HG02588 (cell line): ENCODE data around the gene TMEM132D.
"Not testable (repeated sequence)": the region's sequence is repeated elsewhere in the genome, so short reads cannot be mapped to it uniquely, and the experiment has no call there.

Experiments
- ATAC-seq: cut with Tn5 transposase; IDR thresholded peaks from one replicate; pipeline ENCODE4 v1.9.1; 2021; ENCODE audit warnings: mild to moderate bottlenecking, moderate library complexity; ENCODE audit not compliant: unreplicated experiment

TMEM132D gene

DNA sequence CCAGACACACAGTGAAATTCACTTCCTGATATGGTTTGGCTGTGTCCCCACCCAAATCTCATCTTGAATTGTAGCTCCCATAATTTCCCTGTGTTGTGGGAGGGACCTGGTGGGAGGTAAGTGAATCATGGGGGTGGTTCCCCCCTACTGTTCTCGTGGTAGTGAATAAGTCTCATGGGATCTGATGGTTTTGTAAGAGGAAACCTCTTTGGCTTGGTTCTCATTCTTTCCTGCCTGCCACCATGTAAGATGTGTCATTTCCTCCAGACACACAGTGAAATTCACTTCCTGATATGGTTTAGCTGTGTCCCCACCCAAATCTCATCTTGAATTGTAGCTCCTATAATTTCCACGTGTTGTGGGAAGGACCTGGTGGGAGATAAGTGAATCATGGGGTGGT lies 354.8 kb downstream of the TMEM132D start:
- not testable (repeated sequence) for ATAC-seq

DNA sequence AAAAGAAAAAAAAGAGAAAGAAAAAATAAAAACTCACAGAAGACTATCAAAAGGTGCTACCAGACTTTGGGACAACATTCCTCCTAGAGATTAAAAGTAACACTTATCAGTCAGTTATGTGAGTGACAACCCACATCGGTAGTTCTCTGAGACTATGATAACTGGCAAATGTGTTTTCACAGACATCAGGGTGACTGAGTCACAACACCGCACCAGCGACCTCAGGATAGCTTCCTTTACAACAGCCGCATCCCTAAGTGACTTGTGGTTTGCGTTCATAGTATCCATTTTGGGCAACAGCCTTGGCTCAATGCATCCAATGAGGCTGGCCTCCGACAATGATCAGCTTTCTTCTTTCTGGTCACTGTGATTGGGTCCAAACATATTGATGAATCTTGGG lies 359.1 kb downstream of the TMEM132D start:
- ATAC-seq, result no peak

DNA sequence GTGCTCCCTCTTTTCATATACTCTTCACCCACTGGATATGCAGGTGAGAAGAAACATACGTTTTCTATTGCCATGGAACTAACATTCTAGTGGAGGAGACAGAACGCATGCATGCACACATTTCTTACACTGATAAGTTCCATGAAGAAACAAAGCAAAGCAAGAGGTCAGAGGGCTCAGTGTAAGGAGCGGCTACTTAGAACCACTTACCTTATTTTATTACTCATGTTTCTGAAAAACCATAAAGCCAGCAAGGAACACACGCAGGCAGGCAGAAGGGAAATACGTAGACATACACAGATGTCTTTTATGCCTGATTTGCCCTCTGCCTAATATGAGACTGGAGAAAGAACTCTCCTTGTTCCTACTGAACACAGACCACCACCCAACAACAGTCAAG lies 362.9 kb downstream of the TMEM132D start:
- ATAC-seq, result no peak

DNA sequence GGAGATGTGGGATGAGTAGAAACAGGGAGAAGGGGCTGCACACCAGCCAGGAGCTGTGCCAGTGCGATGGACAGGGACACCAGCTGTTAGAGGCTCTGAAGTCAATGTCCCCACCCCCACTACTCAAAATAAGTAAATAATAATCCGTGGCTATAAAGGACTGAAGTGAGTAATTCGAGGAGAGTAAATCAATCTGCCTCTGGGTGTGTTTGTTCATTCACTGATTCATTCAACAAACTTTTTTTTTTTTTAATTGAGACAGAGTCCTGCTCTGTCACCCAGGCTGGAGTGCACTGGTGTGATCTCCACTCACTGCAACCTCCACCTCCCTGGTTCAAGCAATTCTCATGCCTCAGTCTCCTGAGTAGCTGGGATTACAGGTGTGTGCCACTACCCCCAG lies 363.6 kb downstream of the TMEM132D start:
- no peak for ATAC-seq

DNA sequence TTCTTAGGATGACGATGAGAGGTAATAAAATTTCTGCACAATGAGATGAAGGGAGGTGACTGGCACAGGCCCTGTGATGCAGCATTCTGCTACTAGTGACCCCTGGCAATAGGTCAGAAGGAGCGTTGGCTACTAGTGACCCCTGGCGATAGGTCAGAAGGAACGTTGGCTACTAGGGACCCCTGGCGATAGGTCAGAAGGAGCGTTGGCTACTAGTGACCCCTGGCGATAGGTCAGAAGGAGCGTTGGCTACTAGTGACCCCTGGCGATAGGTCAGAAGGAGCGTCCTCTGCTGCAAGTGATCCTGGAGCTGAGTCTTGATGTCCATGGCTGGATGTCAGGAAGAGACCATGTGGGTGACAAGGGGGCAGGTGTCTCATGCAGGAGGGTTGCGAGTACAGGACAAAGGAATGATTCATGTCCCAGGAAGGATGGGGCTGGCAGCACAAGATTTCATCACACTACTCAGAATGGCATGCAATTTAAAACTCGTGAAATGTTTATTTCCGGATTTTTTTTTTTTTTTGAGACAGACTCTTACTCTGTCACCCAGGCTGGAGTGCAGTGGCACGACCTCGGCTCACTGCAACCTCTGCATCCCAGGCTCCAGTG lies 365.0 kb downstream of the TMEM132D start:
- not testable (repeated sequence) for ATAC-seq

DNA sequence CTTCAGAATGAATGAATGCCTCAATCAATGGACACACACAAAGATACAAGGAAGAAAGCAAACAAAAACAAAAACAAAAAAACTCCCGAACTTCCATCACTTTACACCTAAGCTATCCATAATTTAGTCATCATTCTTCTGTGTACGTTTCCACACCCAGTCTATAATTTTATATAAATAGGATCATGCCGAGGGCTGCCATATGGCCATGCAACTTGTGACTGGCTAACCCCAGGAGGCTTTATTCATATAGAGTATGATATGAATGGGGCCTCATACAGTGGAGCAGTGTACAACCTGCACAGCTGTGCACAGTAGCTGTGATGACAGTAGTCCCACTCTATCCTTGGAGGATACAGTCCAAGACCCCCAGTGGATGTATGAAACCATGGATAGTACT lies 365.7 kb downstream of the TMEM132D start:
- no peak for ATAC-seq

DNA sequence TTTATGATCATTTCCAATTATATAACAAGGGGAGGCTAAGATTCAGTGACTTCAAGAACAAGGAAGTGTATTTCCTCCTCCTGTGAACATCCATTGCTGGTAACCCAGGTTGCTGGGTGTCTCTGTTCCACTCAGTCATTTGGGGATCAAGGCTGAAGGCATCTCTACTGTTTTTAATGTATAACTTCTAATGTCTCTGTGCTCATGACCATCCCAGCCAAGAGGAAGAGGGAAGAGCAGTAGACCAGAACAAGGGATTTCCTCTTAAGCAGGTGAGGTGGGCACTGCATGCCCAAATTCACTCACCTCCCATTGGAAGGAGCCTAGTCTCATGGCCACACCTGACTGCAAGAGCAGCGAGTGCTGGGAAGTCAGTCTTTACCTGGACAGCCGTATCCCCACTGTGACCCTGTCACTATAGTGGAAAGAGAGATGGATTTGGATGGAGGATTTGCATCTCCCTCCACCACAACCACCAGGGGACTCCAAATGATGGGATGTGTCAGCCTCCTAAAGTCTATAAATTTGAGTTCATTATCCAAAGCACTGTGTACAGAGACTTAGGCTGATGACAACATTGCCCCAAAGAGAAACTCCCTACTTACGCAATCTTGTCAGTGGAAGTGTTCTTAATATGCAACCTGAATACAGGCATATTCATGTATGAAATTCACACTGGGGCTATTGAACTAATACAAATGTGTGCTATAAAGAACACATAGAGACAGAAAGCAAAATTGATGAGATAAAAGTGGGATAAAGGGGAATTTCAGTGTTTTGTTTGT lies 368.7 kb downstream of the TMEM132D start:
- ATAC-seq, result no peak

DNA sequence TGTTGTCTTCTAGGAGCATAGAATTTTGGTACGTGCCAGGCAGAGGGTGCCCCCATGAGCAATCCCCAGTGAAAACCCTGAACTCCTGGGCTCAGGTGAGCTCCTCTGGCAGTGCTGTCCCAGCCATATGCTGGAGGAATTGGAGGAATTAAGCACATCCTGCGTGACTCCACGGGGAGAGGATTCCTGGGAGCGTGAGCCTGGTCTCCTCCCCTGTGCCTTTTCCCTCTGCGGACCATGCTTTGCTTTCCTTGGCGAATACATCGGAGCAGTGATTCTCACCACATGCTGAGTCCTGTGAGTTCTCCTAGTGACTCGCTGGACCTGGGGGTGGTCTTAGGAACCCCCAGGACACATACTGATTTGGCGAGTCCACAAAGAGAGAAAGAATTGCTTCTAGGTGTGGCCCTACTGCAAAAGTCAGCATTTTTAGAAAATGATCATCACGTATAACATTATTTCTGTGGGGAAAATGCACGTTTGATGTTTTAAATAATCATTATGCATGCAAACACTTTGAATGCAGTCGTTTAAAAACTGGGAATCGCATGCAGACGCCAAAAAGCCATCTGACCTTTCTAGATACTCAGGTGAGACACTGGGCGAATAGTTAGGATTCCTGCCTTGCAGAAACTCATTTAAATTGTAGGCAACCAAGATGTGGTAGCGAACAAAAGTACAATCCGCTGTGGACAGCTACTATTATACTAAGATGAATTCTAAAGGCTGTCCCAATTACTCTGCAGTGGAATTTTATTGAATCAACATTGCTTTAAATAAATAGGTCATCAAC lies 370.9 kb downstream of the TMEM132D start:
- no peak for ATAC-seq

DNA sequence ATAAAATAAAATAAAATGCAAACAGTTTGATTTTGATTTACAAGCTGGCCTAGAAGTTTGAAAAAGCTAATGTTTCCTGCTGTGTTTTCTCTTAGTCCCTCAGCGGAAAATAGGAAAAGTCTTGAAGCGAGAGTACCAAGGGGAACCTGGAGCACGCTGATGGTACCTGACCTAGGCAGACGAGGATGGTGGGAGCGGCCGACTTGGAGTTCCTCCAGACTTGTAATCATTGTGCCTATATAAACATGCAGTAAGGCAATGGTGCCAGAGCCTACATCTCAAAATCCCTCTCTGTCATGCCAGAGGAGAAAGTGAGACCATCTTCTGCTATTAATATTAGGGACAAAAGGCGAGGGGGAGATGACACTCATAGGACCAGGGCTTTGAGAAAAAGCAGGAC lies 371.7 kb downstream of the TMEM132D start:
- no peak for ATAC-seq

DNA sequence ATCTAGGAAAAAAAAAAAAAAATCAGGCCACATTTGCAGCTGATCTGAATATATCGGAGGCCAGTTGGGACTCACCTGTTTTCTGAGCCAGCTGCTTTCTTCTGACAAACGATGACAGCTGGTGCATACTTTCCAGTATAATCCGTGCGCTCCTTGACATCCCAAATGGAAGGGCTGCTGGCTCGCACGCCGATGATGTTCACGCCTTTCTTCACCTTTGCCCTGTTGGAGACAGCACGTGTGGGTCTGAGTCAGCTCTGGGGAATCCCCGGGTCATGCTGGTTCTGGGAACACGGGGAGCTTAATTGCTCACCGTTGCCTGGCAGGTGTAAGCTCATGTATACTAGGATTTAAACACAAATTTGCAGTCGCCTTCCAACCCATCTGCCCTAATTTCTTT lies 372.8 kb downstream of the TMEM132D start:
- no peak for ATAC-seq

DNA sequence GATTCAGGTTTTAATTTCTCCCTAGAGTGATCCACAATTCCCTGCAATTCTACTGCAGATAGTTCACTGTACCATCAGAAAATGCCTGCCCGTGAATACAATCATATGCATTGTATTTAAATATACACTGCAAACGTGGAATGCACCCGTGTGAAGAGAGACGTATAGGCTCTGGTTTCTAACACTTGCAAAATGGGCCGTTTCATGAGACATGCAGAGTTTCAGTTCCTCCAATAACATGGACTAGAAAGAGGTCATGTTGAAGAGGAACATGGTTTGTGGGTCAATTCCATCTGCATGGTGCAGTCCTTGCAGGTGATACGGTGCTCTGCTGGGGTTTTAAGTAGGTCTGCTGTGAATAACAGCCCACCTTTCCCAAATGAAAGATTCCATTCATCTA lies 373.3 kb downstream of the TMEM132D start:
- no peak for ATAC-seq

DNA sequence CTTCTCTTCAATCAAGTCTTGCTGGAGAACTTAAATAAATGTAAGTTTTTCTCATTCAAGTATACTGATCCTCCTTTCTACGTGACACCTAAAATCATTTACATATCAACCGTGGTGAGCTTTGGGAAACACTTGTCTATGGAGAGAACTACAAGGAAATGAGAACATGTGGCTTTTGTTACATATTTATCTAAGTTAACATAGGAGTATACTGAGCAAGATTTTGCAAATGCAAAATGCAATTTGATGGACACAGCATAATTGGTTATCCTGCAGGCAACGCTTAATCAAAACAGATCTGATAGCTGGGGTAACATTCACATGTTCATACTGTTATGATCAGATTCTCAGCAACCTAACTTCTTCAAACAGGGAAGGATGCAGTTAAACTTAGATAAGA lies 376.3 kb downstream of the TMEM132D start:
- no peak for ATAC-seq

DNA sequence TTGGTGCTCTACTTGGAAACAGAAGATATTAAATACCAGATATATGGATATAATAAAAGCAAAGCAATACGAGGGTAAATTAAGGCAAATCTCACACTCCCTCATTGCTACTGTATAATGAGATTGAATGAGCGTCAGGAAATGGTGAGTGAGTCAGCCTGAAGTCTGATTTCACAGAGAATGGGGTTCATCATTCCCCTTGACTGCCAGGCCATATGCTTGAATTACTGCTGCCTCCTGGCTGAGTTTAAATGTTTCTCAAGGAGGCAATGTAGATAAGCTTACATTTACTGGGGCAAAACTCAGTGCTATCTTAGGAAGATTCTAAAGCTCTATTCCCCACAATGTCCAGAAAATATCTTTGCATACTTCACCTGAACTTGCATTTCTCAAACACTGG lies 380.2 kb downstream of the TMEM132D start:
- ATAC-seq, result no peak

DNA sequence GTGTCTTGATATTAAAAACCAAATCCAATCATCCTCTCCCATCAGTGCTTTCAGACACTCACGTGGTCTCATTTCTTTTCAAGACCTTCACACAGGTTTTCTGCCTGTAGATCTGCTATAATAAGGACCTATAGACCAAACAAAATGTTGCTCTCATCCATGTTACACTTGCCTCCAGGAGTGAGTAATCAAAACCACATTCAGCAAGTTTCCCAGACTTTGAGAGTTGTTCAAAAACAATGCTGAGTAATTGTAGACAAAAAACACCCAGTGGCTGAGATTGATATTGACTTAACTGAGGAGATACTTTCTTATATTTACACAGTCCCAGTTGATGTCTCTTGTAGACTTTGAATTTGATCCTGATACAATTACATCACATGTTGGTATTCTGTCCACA lies 383.1 kb downstream of the TMEM132D start:
- ATAC-seq, result no peak

DNA sequence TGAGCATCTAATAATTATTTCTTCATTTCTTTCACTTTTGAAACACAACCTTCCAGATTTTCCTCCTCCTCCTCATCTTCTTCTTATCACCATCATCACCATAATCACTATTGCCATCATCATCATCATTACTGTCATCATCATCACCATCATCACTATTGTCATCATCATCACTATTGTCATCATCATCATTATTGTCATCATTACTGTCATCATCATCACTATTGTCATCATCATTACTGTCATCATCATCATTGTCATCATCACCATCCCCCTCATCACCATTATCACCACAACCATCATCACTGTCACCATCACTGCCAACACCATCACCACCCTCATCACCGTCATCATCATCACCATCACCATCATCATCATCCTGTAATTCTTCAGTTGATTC lies 400.0 kb downstream of the TMEM132D start:
- ATAC-seq, result no peak

DNA sequence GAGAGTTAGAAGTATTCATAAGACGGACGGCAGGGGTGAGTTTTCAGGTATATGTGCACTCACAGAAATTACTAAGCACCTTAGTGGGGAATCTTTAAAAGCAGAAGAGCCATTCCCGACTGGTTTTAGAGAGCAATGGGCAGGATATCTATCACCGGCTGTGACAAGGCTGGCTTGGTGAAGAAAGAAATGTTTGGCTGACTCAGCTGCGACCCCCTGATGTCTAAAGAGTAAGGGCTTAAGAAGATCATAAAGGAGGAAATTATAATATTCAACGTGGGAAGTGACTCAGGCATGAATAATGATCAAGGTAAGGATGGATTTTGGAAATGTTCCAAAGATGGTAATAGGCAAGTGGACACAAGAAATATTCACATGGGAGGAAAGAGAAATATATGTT lies 407.6 kb downstream of the TMEM132D start:
- no peak for ATAC-seq

DNA sequence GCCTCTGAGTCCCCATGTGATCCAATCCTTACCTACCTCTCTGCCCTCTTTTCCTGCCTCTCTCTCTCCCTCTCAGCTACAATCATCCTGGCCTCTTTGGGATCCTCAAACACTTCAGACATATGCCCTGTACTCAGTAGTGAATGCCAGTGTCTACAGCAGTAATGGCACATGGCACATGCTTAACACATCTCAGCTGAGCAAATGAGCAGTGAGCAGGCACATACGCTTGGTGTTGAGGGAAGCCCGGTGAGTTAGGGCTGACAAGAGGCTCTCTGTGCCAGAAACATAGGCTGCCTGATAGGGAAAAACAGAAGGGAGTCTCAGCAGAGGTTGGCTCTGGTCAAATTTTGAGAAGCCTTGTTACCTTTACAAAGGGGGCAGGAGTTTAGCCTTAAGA lies 409.1 kb downstream of the TMEM132D start:
- ATAC-seq, result no peak

DNA sequence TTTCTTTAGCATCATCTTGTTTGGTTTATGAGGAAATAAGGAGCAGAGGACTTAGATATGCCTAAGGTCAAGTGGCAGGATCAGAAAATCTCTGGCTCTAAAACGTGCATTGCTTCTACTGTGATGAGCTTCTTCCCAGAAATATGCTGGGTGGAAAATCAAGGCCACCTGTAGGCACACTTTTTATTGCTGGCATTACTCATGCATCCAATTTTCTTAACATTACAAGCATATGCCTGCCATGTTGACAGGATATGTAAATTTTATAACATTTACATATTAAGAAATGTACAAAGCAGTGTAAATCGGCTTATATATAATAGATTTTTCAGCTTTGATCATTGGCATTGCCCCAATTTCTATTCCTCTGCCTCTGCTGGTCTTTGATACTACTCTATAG lies 409.6 kb downstream of the TMEM132D start:
- no peak for ATAC-seq

DNA sequence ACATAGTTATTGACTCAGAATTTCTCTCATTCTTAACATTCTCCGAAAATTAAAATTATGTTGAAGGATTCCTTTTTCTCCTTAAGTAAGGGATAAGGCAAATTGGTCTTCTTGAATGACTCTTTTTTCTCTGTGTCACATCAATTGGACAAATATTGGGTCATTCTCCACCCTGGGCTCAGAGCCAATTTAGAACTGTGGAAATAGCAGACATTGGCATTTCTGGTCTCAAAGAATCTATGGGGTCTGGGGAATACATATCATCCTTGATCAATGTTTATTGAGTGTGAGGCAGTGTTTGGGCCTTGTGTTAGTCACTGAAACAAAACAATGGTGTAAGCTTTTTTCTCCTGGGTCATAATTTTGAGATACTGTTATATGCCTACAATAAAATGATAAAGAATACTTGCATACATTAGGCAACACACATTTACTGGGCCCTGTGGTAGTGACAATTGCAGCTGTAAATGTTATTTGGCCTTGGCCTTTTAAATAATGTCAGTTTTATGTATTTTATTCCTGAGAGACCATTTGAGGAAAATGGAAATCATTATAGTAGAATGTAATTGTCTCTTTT lies 414.6 kb downstream of the TMEM132D start:
- ATAC-seq, result no peak

DNA sequence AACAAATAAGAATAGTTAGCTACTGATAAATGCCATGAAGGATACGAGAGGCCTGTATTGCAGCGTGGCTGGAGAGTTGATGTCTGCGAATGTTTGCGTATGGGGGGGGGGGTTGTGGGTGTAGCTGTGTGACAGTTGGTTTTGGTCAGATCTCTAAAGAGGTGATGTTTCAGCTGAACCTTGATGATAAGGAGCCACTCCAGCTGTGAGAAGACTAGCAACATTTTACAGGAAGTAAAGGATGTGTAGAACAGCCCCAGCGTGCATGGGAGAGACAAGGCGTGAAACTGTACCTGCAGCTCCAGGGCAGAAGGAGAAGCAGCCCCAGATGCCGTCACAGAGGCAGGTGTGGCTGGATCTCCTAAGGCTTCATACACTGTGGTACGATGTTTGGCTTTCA lies 416.9 kb downstream of the TMEM132D start:
- no peak for ATAC-seq

DNA sequence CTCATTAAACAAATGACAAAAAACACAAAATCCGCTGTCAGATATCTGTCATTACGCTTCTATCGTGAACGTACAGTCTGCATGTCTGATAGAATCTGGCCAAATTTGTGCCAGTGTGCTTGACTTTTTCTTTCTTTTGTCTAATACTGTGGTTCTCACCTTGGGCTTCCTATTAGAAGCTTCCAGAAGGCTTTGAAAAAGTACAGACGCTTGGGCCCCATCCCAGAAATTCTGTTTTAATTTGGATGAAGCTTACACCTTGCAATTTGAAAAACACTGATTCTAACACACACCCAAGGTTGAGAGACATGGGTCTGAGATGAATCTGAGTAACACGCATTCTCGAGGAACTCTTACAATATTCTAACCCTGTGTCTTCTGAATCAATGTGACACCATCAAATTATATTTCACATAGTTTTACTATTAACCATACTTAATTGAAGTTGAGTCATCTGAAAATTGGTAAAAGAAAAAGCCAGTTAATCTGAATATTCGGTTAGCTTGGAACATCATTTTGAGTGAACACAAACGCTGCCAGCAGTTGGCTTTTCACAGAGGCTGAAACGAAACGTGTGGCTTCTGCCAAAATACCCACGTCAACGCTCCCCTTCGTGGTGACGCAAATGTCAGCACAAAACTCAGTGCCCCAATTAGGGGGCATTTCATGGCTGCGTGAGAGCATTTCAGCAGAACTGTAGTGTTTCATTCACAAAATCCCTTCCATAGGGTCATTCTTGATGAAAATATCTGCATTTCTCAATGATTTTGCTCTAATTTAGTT lies 420.5 kb downstream of the TMEM132D start:
- no peak for ATAC-seq
